DOHH2 (cell line): ENCODE results near the gene FGD6.
"Not testable (repeated sequence)": the region's sequence is repeated elsewhere in the genome, so short reads cannot be mapped to it uniquely, and the experiment has no call there.

ENCODE experiments used
- H3F3A ChIP-seq: fragments of 200-600 bp; sonication (generic), shearing (Covaris generic); 2 replicates; pipeline ENCODE4 v1.6.0; 2016; ENCODE audit warnings: antibody characterized with exemption, mild to moderate bottlenecking; ENCODE audit not compliant: control insufficient read depth, insufficient read depth
- H3K27ac ChIP-seq: fragments of 200-600 bp; sonication (generic); 2 replicates; pipeline ENCODE4 v1.5.1; 2014; ENCODE audit warnings: low read depth, mild to moderate bottlenecking, low read length, moderate library complexity
- H3K27me3 ChIP-seq: fragments of 200-600 bp; sonication (generic); 2 replicates; pipeline ENCODE4 v1.6.1; 2014; ENCODE audit warnings: mild to moderate bottlenecking, low read length, mixed read lengths; ENCODE audit not compliant: control insufficient read depth
- H3K36me3 ChIP-seq: fragments of 200-600 bp; sonication (generic); 2 replicates; pipeline ENCODE4 v1.6.1; 2014; ENCODE audit warnings: mild to moderate bottlenecking, low read length, moderate library complexity, mixed read lengths; ENCODE audit not compliant: control insufficient read depth
- H3K4me1 ChIP-seq: fragments of 200-600 bp; sonication (generic); 2 replicates; pipeline ENCODE4 v1.6.1; 2014; ENCODE audit warnings: mild to moderate bottlenecking, low read length, mixed read lengths; ENCODE audit not compliant: control insufficient read depth
- H3K4me2 ChIP-seq: fragments of 200-600 bp; sonication (generic); 2 replicates; pipeline ENCODE4 v1.6.0; 2014; ENCODE audit warnings: mild to moderate bottlenecking, low read length, moderate library complexity
- H3K4me3 ChIP-seq: fragments of 200-600 bp; sonication (generic); 2 replicates; pipeline ENCODE4 v1.5.1; 2014; ENCODE audit warnings: mild to moderate bottlenecking, low read length, mixed read lengths
- H3K79me2 ChIP-seq: fragments of 200-600 bp; sonication (generic); 2 replicates; pipeline ENCODE4 v1.6.1; 2014; ENCODE audit warnings: mild to moderate bottlenecking, low read length, mixed read lengths; ENCODE audit not compliant: control insufficient read depth
- H3K9me2 ChIP-seq: fragments of 200-600 bp; sonication (generic); replicated peaks from 2 replicates; pipeline ENCODE4 v1.6.1; 2014; ENCODE audit warnings: mild to moderate bottlenecking, low read length, mixed read lengths; ENCODE audit not compliant: control insufficient read depth
- H3K9me3 ChIP-seq: fragments of 200-600 bp; sonication (generic); 2 replicates; pipeline ENCODE4 v1.6.1; 2014; ENCODE audit warnings: antibody characterized with exemption, low read length, mixed read lengths; ENCODE audit not compliant: control insufficient read depth, insufficient read depth
- H4K20me1 ChIP-seq: fragments of 200-600 bp; sonication (generic); 2 replicates; pipeline ENCODE4 v1.6.0; 2014; ENCODE audit warnings: low read depth, mild to moderate bottlenecking, antibody characterized with exemption, low read length, moderate library complexity; ENCODE audit not compliant: control insufficient read depth, insufficient read depth
- EZH2phosphoT487 ChIP-seq: fragments of 200-600 bp; sonication (generic); IDR thresholded peaks from 2 replicates; pipeline ENCODE4 v1.6.1; 2017; ENCODE audit warnings: borderline replicate concordance, mild to moderate bottlenecking, antibody characterized with exemption, low read length, moderate library complexity, mixed read lengths
- TF ChIP-seq, protein P1 (sequence below): fragments of 200-600 bp; sonication (generic); IDR thresholded peaks from one replicate; pipeline ENCODE4 v1.5.1; 2014; ENCODE audit warnings: antibody characterized with exemption, mild to moderate bottlenecking, low read depth, low read length; ENCODE audit not compliant: poor library complexity, severe bottlenecking

The FGD6 gene

DNA sequence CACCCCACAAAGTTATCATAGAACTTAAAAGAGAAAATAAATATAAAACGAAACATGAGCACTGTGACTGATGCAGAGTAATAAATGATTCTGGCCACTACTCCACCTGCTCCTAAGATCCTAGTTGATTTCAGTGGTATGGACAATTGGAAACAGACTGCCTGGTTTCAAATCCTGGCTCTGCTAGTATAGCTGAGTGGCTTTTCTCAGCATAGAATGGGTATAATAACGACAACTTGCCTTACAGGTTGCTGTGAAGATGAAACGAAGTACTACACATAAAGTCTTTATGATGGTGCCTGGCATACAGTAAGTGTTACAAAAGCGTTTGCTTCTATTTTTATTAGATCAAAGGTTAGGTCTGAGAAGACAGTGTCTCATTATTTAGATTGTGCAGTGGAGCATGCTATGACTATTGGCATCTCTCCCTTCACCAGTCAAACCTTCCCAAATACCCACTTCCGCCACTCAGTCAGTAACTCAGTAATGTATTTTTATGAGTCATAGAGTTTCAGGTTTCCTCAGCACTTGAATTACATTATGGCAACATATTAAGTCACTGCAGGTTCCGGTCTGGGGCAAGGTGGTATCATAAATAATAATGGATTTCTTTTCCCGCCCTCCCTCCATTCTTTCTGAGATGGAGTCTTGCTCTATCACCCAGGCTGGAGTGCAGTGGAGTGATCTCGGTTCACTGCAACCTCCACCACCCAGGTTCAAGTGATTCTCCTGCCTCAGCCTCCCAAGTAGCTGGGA lies 114.2 kb downstream of the FGD6 start:
- Histone ChIP-seq H3K9me3 (no peaks in the 10 kb centered on the region), H4K20me1 (no peaks in the 10 kb centered on the region), H3K9me2 (no peaks in the 10 kb centered on the region), H3K36me3 (peaks cover 77% of the 10 kb centered on the region), H3K4me1 (no peaks in the 10 kb centered on the region), H3F3A (no peaks in the 10 kb centered on the region), H3K27me3 (no peaks in the 10 kb centered on the region), H3K79me2 (no peaks in the 10 kb centered on the region), H3K4me2 (no peak overlapping the region), H3K4me3 (no peak overlapping the region), H3K27ac (no peak overlapping the region)
- no peak for TF ChIP-seq EZH2phosphoT487
- TF ChIP-seq, protein P1, sequence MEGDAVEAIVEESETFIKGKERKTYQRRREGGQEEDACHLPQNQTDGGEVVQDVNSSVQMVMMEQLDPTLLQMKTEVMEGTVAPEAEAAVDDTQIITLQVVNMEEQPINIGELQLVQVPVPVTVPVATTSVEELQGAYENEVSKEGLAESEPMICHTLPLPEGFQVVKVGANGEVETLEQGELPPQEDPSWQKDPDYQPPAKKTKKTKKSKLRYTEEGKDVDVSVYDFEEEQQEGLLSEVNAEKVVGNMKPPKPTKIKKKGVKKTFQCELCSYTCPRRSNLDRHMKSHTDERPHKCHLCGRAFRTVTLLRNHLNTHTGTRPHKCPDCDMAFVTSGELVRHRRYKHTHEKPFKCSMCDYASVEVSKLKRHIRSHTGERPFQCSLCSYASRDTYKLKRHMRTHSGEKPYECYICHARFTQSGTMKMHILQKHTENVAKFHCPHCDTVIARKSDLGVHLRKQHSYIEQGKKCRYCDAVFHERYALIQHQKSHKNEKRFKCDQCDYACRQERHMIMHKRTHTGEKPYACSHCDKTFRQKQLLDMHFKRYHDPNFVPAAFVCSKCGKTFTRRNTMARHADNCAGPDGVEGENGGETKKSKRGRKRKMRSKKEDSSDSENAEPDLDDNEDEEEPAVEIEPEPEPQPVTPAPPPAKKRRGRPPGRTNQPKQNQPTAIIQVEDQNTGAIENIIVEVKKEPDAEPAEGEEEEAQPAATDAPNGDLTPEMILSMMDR = no peak

DNA sequence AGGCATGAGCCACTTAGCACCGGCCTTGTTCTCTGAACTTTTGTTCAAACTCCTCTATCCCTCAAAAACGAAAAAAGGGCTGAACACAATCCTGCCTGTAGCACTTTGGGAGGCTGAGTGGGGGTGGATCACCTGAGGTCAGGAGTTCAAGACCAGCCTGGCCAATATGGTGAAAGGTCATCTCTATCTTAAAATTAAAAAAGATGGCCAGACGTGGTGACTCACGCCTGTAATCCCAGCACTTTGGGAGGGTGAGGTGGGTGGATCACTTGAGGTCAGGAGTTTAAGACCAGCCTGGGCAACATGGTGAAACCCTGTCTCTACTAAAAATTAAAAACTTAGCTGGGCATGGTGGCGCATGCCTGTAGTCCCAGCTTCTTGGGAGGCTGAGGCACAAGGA lies 115.3 kb downstream of the FGD6 start:
- not testable (repeated sequence) for H3K4me1 ChIP-seq, H3K4me3 ChIP-seq, H3K27me3 ChIP-seq, H3F3A ChIP-seq, H3K9me3 ChIP-seq, H3K27ac ChIP-seq, H4K20me1 ChIP-seq, H3K4me2 ChIP-seq, H3K9me2 ChIP-seq, H3K79me2 ChIP-seq
- H3K36me3 ChIP-seq = peaks cover 75% of the 10 kb centered on the region

DNA sequence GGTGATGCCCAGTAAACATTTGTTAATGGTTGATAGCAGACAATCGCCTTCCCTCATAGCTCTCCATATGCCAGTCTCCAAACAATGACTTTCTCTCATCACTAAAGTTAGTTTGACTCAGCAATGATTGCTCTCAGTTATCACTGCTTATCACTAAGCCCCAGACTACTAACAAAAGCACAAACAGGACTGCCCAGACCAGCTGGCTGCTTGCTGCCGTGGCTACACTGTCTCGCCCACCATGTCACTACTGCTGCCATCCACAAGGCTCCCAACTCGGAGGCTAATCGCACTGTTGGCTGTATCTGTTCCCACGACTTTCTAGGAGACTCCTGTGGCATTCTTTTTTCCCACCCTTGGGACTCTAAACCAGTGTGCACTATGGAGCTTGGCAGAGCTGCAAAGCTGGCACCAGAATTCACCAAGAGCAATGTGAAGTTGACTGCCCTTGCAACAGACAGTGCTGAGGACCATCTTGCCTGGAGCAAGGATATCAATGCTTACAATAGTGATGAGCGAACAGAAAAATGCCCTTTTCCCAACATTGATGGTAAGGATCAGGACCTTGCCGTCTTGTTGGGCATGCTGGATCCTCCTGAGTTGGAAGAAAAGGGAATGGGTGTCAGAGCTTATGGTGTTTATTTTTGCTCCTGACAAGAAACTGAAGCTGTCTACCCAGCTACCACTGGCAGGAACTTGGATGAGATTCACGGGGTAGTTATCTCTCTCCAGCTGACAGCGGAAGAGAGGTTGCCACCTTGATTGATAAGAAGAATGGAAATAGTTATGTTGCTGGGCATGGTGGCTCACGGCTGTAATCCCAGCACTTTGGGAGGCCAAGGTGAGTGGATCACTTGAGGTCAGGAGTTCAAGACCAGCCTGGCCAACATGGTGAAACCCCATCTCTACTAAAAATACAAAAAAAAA lies 116.7 kb downstream of the FGD6 start:
- no peaks in the 10 kb centered on the region for H3K9me3 ChIP-seq
- no peak for TF ChIP-seq EZH2phosphoT487
- TF ChIP-seq, protein P1 = no peak
- no peaks in the 10 kb centered on the region for H3F3A ChIP-seq
- H4K20me1 ChIP-seq = no peaks in the 10 kb centered on the region
- no peak overlapping the region for H3K27ac ChIP-seq
- peaks cover 71% of the 10 kb centered on the region for H3K36me3 ChIP-seq
- H3K4me2 ChIP-seq = no peak overlapping the region
- H3K27me3 ChIP-seq = no peaks in the 10 kb centered on the region
- H3K9me2 ChIP-seq = no peaks in the 10 kb centered on the region
- no peak overlapping the region for H3K4me3 ChIP-seq
- H3K4me1 ChIP-seq = no peaks in the 10 kb centered on the region
- no peaks in the 10 kb centered on the region for H3K79me2 ChIP-seq
